ENCODE results near the gene MCM8. TPM values are rescaled to one million over a fixed set of nuclear protein-coding genes. Genes with fewer than 3 reads are reported as not detected.

The MCM8 gene
- total RNA-seq, 1 experiment from 2014 or later, result 12.6 TPM

DNA sequence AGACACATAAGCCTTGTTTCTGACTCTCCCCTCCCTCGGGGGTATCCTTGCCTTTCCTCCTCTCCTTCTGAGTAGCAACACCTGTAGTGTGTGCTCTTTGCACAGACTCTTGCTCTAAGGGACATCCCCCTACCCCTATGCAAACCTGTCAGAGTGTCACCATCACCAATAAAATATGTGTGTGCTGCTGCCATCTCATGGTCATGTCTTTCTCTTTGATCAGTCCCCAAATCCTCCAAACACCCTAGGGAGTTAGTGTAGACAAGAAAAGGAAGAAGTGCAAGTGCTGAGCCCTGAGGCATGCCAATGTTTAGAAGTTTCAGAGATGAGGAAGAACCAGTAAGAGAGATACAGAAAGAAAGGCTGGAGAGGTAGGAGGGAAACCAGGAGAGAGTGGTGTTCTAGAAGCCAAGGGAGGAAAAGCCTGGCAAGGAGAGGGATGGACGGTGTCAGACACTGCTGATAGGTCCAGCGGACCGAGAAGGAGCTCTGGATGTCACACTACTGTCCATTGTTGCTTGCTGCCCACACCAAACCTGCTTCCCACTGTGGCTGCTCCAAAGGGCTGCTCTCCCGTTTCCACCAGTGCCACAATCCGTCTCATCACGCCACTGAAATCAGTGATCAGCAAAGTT, 16.5 kb upstream of the MCM8 start:
- Histone ChIP-seq H3K27me3 (ENCODE audit: low read length) (no peaks in the 10 kb centered on the region), H3K9ac (ENCODE audit: low read length) (no peak overlapping the region), H3K4me2 (ENCODE audit: low read depth, low read length, poor library complexity, severe bottlenecking) (no peak overlapping the region), H2AFZ (ENCODE audit: low read length) (no peak overlapping the region), H3K4me3 (ENCODE audit: low read length) (no peak overlapping the region), H3K27ac (ENCODE audit: low read length) (no peak overlapping the region), H3K36me3 (ENCODE audit: insufficient read depth, low read length) (peaks cover 9% of the 10 kb centered on the region; the same call in 1 of the 2 replicates), H3K9me2 (replicated peaks; ENCODE audit: insufficient read depth, low read length) (no peaks in the 10 kb centered on the region), H3K4me1 (ENCODE audit: low read length) (peaks cover 4% of the 10 kb centered on the region; the same call in 1 of the 2 replicates), H3K79me2 (ENCODE audit: low read length) (no peaks in the 10 kb centered on the region), H3K9me3 (ENCODE audit: low read length) (no peaks in the 10 kb centered on the region), H4K20me1 (ENCODE audit: insufficient read depth, low read depth, low read length) (no peaks in the 10 kb centered on the region)
- DNase-seq, result peak; percentile 71

DNA sequence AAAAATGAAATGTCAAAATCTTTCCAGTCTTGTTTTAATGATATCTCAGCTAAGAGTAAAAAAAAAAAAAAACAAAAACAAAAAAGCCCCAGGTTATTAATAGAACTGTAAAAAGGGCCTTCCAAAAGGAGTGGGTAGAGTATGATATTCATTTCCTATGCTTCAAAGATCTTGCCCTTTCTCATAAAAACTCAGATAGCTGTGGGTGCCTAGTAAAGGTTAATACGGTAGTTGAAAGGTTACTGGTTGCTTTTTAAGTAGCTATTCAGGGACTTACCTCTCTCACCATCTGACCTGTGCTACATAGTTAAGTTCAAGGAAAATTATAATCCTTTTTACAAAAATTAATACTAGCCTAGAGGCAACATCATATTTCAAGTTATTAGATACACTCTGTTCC, 15.1 kb upstream of the MCM8 start:
- Histone ChIP-seq H3K27ac (ENCODE audit: low read length) (no peak overlapping the region), H4K20me1 (ENCODE audit: insufficient read depth, low read depth, low read length) (no peaks in the 10 kb centered on the region), H3K9me2 (replicated peaks; ENCODE audit: insufficient read depth, low read length) (no peaks in the 10 kb centered on the region), H3K9ac (ENCODE audit: low read length) (no peak overlapping the region), H3K9me3 (ENCODE audit: low read length) (no peaks in the 10 kb centered on the region), H2AFZ (ENCODE audit: low read length) (no peak overlapping the region), H3K27me3 (ENCODE audit: low read length) (no peaks in the 10 kb centered on the region), H3K4me3 (ENCODE audit: low read length) (no peak overlapping the region), H3K36me3 (ENCODE audit: insufficient read depth, low read length) (peaks cover 14% of the 10 kb centered on the region; the same call in 1 of the 2 replicates), H3K4me1 (ENCODE audit: low read length) (peaks cover 4% of the 10 kb centered on the region; the same call in 1 of the 2 replicates), H3K4me2 (ENCODE audit: low read depth, low read length, poor library complexity, severe bottlenecking) (no peak overlapping the region), H3K79me2 (ENCODE audit: low read length) (no peaks in the 10 kb centered on the region)
- DNase-seq, result no peak

DNA sequence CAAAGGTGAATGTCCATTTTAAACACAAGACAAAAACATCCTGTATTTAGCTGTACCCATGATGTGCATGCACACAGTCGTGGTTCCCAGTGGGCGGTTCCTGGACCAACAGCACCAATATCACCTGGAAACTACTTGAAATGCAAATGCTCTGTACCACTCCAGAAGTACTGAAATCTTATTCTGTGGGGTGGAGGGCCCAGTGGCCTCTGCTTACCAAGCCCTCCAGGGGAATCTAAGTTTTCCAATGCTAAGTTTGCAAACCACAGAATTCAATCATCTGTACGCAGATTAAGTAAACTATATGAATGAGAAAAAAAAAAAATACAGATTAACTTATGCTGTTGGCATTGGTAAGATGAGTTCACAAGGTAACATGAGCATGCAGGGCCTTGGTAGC, 14.2 kb upstream of the MCM8 start:
- H3K9me3 ChIP-seq (ENCODE audit: low read length), result no peaks in the 10 kb centered on the region
- H3K9me2 ChIP-seq (replicated peaks; ENCODE audit: insufficient read depth, low read length), result no peaks in the 10 kb centered on the region
- no peak overlapping the region for H3K4me3 ChIP-seq (ENCODE audit: low read length)
- no peak overlapping the region for H2AFZ ChIP-seq (ENCODE audit: low read length)
- H3K9ac ChIP-seq (ENCODE audit: low read length), result no peak overlapping the region
- H3K27me3 ChIP-seq (ENCODE audit: low read length), result no peaks in the 10 kb centered on the region
- H3K4me1 ChIP-seq (ENCODE audit: low read length), result peaks cover 4% of the 10 kb centered on the region; the same call in 1 of the 2 replicates
- no peak overlapping the region for H3K27ac ChIP-seq (ENCODE audit: low read length)
- DNase-seq, result no peak
- no peaks in the 10 kb centered on the region for H4K20me1 ChIP-seq (ENCODE audit: insufficient read depth, low read depth, low read length)
- H3K79me2 ChIP-seq (ENCODE audit: low read length), result no peaks in the 10 kb centered on the region
- H3K36me3 ChIP-seq (ENCODE audit: insufficient read depth, low read length), result peaks cover 20% of the 10 kb centered on the region; the same call in 1 of the 2 replicates
- H3K4me2 ChIP-seq (ENCODE audit: low read depth, low read length, poor library complexity, severe bottlenecking), result no peak overlapping the region

DNA sequence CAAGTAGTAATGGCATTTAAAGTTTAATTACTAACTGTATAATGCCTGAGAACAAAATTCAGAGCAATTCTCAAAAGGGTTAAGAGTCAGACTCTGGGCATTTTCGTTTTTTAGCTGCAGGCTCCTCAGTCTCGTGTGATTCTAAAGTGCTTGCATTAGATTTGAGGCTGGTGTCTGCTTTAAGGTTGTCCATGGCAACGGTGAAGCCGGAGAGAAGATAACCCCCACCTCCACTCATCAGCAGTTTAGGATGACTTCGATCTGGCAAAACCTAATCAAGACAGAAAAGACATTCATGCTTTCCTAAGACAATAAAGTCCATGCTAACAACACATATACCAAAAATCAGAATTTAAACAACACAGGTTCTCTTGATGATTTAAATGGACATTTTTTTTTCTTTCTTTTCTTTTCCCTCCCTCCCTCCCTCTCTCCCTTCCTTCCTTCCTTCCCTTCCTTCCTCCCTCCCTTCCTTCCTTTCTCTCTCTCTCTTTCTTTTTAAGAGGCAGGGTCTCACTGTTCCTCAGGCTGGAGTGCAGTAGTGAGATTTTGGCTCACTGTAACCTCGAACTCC, 11.9 kb upstream of the MCM8 start:
- Histone ChIP-seq H3K9ac (ENCODE audit: low read length) (no peak overlapping the region), H3K4me1 (ENCODE audit: low read length) (peaks cover 4% of the 10 kb centered on the region; the same call in 1 of the 2 replicates), H3K27ac (ENCODE audit: low read length) (no peak overlapping the region), H3K27me3 (ENCODE audit: low read length) (no peaks in the 10 kb centered on the region), H3K79me2 (ENCODE audit: low read length) (no peaks in the 10 kb centered on the region), H3K9me2 (replicated peaks; ENCODE audit: insufficient read depth, low read length) (no peaks in the 10 kb centered on the region), H3K4me3 (ENCODE audit: low read length) (no peak overlapping the region), H3K4me2 (ENCODE audit: low read depth, low read length, poor library complexity, severe bottlenecking) (no peak overlapping the region), H3K36me3 (ENCODE audit: insufficient read depth, low read length) (peaks cover 42% of the 10 kb centered on the region; the same call in 1 of the 2 replicates), H3K9me3 (ENCODE audit: low read length) (no peaks in the 10 kb centered on the region), H2AFZ (ENCODE audit: low read length) (no peak overlapping the region), H4K20me1 (ENCODE audit: insufficient read depth, low read depth, low read length) (no peaks in the 10 kb centered on the region)
- no peak for DNase-seq

DNA sequence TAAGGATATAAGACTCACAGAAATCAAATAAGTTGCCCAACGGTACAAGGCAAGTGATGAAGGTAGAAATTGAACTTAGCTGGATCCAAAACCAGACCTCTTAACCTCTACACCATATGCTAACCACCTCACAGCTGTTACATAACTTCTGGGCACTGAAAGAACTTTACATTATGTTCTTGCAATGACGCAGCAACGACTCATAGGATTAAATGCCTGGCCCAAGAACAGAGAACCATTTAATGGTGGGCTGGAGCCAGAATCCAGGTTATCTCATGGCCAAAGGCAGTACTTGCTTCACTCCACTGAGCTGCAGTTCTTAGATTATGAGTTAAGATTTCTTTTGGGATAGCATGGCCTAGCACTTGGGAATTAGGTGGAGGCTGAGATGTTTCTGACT, 4.5 kb upstream of the MCM8 start:
- Histone ChIP-seq H3K79me2 (ENCODE audit: low read length) (peaks cover 50% of the 10 kb centered on the region), H3K9me2 (replicated peaks; ENCODE audit: insufficient read depth, low read length) (no peaks in the 10 kb centered on the region), H3K36me3 (ENCODE audit: insufficient read depth, low read length) (peaks cover 62% of the 10 kb centered on the region), H3K9me3 (ENCODE audit: low read length) (no peaks in the 10 kb centered on the region), H3K27me3 (ENCODE audit: low read length) (no peaks in the 10 kb centered on the region), H3K4me3 (ENCODE audit: low read length) (no peak overlapping the region), H4K20me1 (ENCODE audit: insufficient read depth, low read depth, low read length) (no peaks in the 10 kb centered on the region), H3K9ac (ENCODE audit: low read length) (no peak overlapping the region), H3K4me2 (ENCODE audit: low read depth, low read length, poor library complexity, severe bottlenecking) (no peak overlapping the region), H2AFZ (ENCODE audit: low read length) (no peak overlapping the region), H3K4me1 (ENCODE audit: low read length) (peaks cover 10% of the 10 kb centered on the region), H3K27ac (ENCODE audit: low read length) (no peak overlapping the region)
- DNase-seq, result no peak

DNA sequence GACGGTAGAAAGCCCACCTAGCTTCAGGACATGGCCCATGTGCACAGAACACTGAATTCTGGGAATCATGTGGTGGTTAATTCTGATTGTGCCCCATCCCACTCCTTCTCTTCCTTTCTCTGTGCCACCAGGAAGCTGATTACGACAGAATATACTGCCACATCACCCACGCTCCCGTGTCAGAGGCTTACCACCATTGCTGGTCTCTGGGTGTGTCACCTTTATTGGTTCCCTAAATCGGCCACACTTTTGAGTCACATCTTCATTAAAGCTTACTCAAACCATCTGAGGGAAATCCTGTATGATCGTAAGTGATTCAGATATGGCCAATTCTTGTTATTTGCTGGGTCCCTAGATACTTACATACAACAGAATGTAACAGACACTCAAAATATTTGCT, 3.2 kb upstream of the MCM8 start:
- Histone ChIP-seq H3K4me1 (ENCODE audit: low read length) (peaks cover 21% of the 10 kb centered on the region), H3K4me2 (ENCODE audit: low read depth, low read length, poor library complexity, severe bottlenecking) (no peak overlapping the region), H3K27ac (ENCODE audit: low read length) (no peak overlapping the region), H3K9me2 (replicated peaks; ENCODE audit: insufficient read depth, low read length) (no peaks in the 10 kb centered on the region), H3K9me3 (ENCODE audit: low read length) (no peaks in the 10 kb centered on the region), H3K4me3 (ENCODE audit: low read length) (no peak overlapping the region), H3K9ac (ENCODE audit: low read length) (no peak overlapping the region), H3K79me2 (ENCODE audit: low read length) (peaks cover 63% of the 10 kb centered on the region), H4K20me1 (ENCODE audit: insufficient read depth, low read depth, low read length) (no peaks in the 10 kb centered on the region), H3K27me3 (ENCODE audit: low read length) (no peaks in the 10 kb centered on the region), H3K36me3 (ENCODE audit: insufficient read depth, low read length) (peaks cover 54% of the 10 kb centered on the region), H2AFZ (ENCODE audit: low read length) (no peak overlapping the region)
- DNase-seq, result no peak

DNA sequence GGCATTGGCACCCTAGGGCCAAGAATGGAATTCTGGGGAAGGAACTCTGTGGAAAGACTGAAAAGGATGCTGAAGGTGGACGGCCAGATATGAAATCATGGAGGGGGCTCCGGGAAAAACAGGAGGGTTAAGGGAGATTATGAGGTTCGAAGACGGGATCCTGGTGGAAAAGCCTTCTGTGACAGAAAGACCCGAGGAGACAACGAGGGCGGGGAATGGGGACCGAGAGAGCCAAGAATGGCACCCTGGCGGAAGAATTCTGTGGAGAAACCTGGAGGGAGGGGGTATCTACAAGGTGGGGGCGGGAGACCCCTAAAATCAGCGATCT, 545 bp upstream of the MCM8 start:
- no peak overlapping the region; the same call in 1 of the 2 replicates for H2AFZ ChIP-seq (ENCODE audit: low read length)
- no peak for DNase-seq
- H3K36me3 ChIP-seq (ENCODE audit: insufficient read depth, low read length), result peaks cover 58% of the 10 kb centered on the region
- peak overlapping the region; percentile 85 for H3K9ac ChIP-seq (ENCODE audit: low read length)
- peak overlapping the region; percentile 87 for H3K4me3 ChIP-seq (ENCODE audit: low read length)
- H3K9me2 ChIP-seq (replicated peaks; ENCODE audit: insufficient read depth, low read length), result no peaks in the 10 kb centered on the region
- no peak overlapping the region for H3K27ac ChIP-seq (ENCODE audit: low read length)
- peaks cover 78% of the 10 kb centered on the region for H3K79me2 ChIP-seq (ENCODE audit: low read length)
- H3K27me3 ChIP-seq (ENCODE audit: low read length), result no peaks in the 10 kb centered on the region
- H3K9me3 ChIP-seq (ENCODE audit: low read length), result no peaks in the 10 kb centered on the region
- peak overlapping the region; percentile 92 for H3K4me2 ChIP-seq (ENCODE audit: low read depth, low read length, poor library complexity, severe bottlenecking)
- H4K20me1 ChIP-seq (ENCODE audit: insufficient read depth, low read depth, low read length), result no peaks in the 10 kb centered on the region
- H3K4me1 ChIP-seq (ENCODE audit: low read length), result peaks cover 25% of the 10 kb centered on the region

DNA sequence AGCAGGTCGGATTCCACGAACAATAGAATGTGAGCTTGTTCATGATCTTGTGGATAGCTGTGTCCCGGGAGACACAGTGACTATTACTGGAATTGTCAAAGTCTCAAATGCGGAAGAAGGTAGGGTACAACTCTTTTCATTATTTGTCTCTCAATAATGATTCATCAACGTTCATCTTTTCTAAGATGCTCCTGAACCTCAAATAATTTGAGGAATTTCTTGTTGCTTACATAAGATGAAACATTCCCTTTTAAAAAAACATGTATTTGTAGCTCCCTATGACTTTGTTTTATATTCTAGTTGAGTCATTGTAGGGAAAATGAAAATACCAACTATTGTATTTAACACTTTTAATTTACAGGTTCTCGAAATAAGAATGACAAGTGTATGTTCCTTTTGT, 17.0 kb downstream of the MCM8 start:
- Histone ChIP-seq H3K79me2 (ENCODE audit: low read length) (peaks cover 54% of the 10 kb centered on the region), H3K9ac (ENCODE audit: low read length) (no peak overlapping the region), H3K4me2 (ENCODE audit: low read depth, low read length, poor library complexity, severe bottlenecking) (no peak overlapping the region), H3K27me3 (ENCODE audit: low read length) (no peaks in the 10 kb centered on the region), H2AFZ (ENCODE audit: low read length) (no peak overlapping the region), H3K36me3 (ENCODE audit: insufficient read depth, low read length) (peaks cover 53% of the 10 kb centered on the region), H4K20me1 (ENCODE audit: insufficient read depth, low read depth, low read length) (no peaks in the 10 kb centered on the region), H3K9me2 (replicated peaks; ENCODE audit: insufficient read depth, low read length) (no peaks in the 10 kb centered on the region), H3K9me3 (ENCODE audit: low read length) (no peaks in the 10 kb centered on the region), H3K4me3 (ENCODE audit: low read length) (no peak overlapping the region), H3K27ac (ENCODE audit: low read length) (no peak overlapping the region), H3K4me1 (ENCODE audit: low read length) (no peaks in the 10 kb centered on the region; the same call in 1 of the 2 replicates)
- DNase-seq, result no peak

Measured in Karpas-422 (cell line).